Neural progenitor cell (in vitro differentiated cells): ENCODE results near the gene TTLL9. TPM values are rescaled to one million over a fixed set of nuclear protein-coding genes. Genes with fewer than 3 reads are reported as not detected.

Experiments used
- DNase-seq: peaks from one replicate; pipeline ENCODE4 v3.0.0-alpha.2; 2016; ENCODE audit warnings: low spot score
- H2AFZ ChIP-seq: fragments of 200-600 bp; sonication (generic); replicated peaks from 2 replicates; pipeline ENCODE4 v1.6.1; 2016; ENCODE audit warnings: antibody characterized with exemption
- H3F3A ChIP-seq: fragments of 200-600 bp; sonication (generic); 2 replicates; pipeline ENCODE4 v1.6.1; 2016; ENCODE audit warnings: antibody characterized with exemption, low read depth
- H3K27ac ChIP-seq: fragments of 200-600 bp; sonication (generic); 2 replicates; pipeline ENCODE4 v1.5.1; 2016; ENCODE audit warnings: mild to moderate bottlenecking
- H3K27me3 ChIP-seq: fragments of 200-600 bp; sonication (generic); 2 replicates; pipeline ENCODE4 v1.6.1; 2016; ENCODE audit warnings: mild to moderate bottlenecking, moderate library complexity
- H3K36me3 ChIP-seq: fragments of 200-600 bp; sonication (generic); 2 replicates; pipeline ENCODE4 v1.5.1; 2016
- H3K4me1 ChIP-seq: fragments of 200-600 bp; sonication (generic); 2 replicates; pipeline ENCODE4 v1.6.1; 2016; ENCODE audit warnings: mixed run types
- H3K4me2 ChIP-seq: fragments of 200-600 bp; sonication (generic); 2 replicates; pipeline ENCODE4 v1.6.1; 2016
- H3K4me3 ChIP-seq: fragments of 200-600 bp; sonication (generic); 2 replicates; pipeline ENCODE4 v1.5.1; 2016
- H3K79me2 ChIP-seq: fragments of 200-600 bp; sonication (generic); 2 replicates; pipeline ENCODE4 v1.6.1; 2016; ENCODE audit warnings: low read depth
- H3K9ac ChIP-seq: fragments of 200-600 bp; sonication (generic); 2 replicates; pipeline ENCODE4 v1.6.1; 2016
- H3K9me3 ChIP-seq: fragments of 200-600 bp; sonication (generic); 2 replicates; pipeline ENCODE4 v1.5.1; 2016; ENCODE audit warnings: low read depth
- H4K20me1 ChIP-seq: fragments of 200-600 bp; sonication (generic); 2 replicates; pipeline ENCODE4 v1.6.1; 2016; ENCODE audit warnings: low read depth
- H3K27ac Mint-ChIP-seq: 3 replicates; pipeline ENCODE4 v1.8.0; 2021; ENCODE audit warnings: mixed read lengths
- H3K27me3 Mint-ChIP-seq: 2 replicates; pipeline ENCODE4 v1.8.0; 2022; ENCODE audit warnings: low read depth, mild to moderate bottlenecking, inconsistent platforms, moderate library complexity, mixed read lengths; ENCODE audit not compliant: insufficient read depth
- H3K36me3 Mint-ChIP-seq: 3 replicates; pipeline ENCODE4 v1.8.0; 2021; ENCODE audit warnings: mixed read lengths
- H3K4me1 Mint-ChIP-seq: 3 replicates; pipeline ENCODE4 v1.8.0; 2021; ENCODE audit warnings: mixed read lengths
- H3K4me3 Mint-ChIP-seq: 3 replicates; pipeline ENCODE4 v1.8.0; 2021; ENCODE audit warnings: mild to moderate bottlenecking, moderate library complexity, mixed read lengths
- H3K9me3 Mint-ChIP-seq: 3 replicates; pipeline ENCODE4 v1.8.0; 2020; ENCODE audit warnings: mixed read lengths
- EZH2 ChIP-seq: fragments of 200-600 bp; sonication (generic); IDR thresholded peaks from 2 replicates; pipeline ENCODE4 v1.6.1; 2017; ENCODE audit warnings: antibody characterized with exemption, mild to moderate bottlenecking, moderate library complexity
- EZH2phosphoT487 ChIP-seq: fragments of 200-600 bp; sonication (generic); IDR thresholded peaks from 2 replicates; pipeline ENCODE4 v1.6.1; 2017; ENCODE audit warnings: antibody characterized with exemption
- total RNA-seq: library from RNA; depleted of rRNA; stranded (reverse); fragments of >200 nt; gene quantifications from 2 replicates; pipeline ENCODE4 v1.2.3, GENCODE V29; 2015; ENCODE audit warnings: low replicate concordance
- TF ChIP-seq, protein P1 (sequence below): fragments of 200-600 bp; sonication (generic); IDR thresholded peaks from 2 replicates; pipeline ENCODE4 v1.5.1; 2017; ENCODE audit warnings: antibody characterized with exemption, mild to moderate bottlenecking

TTLL9 gene
- total RNA-seq, 1 donor from 2014 or later: not detected

DNA sequence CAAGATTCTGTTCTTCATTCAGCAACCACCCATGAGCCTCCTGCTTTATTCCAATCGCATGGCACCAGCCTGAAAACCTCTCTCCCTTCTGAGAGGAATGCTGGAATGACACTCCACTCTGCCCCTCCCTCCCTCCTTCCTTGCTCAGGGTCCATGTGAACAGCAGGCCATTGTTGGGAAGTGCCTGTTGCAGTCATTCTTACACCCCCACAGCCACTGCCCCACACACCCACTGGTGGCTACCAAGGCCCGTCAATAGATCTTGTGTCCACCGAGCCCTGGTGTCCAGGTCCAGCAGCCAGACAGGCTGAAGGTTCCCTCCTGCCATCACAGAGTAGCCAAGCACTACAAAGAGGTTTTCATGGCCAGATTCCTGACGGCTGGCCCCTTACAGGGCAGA lies 74.9 kb downstream of the TTLL9 start:
- no peak overlapping the region for H3K4me2 ChIP-seq
- H3K4me1 ChIP-seq: no peaks in the 10 kb centered on the region
- no peak overlapping the region for H3K27ac Mint-ChIP-seq
- H3K79me2 ChIP-seq: peaks cover 25% of the 10 kb centered on the region
- no peak for DNase-seq
- no peak for TF ChIP-seq EZH2
- TF ChIP-seq EZH2phosphoT487: no peak
- TF ChIP-seq, protein P1, sequence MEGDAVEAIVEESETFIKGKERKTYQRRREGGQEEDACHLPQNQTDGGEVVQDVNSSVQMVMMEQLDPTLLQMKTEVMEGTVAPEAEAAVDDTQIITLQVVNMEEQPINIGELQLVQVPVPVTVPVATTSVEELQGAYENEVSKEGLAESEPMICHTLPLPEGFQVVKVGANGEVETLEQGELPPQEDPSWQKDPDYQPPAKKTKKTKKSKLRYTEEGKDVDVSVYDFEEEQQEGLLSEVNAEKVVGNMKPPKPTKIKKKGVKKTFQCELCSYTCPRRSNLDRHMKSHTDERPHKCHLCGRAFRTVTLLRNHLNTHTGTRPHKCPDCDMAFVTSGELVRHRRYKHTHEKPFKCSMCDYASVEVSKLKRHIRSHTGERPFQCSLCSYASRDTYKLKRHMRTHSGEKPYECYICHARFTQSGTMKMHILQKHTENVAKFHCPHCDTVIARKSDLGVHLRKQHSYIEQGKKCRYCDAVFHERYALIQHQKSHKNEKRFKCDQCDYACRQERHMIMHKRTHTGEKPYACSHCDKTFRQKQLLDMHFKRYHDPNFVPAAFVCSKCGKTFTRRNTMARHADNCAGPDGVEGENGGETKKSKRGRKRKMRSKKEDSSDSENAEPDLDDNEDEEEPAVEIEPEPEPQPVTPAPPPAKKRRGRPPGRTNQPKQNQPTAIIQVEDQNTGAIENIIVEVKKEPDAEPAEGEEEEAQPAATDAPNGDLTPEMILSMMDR: no peak
- no peaks in the 10 kb centered on the region for H3K9me3 Mint-ChIP-seq
- H4K20me1 ChIP-seq: peaks cover 8% of the 10 kb centered on the region
- H3K9ac ChIP-seq: no peak overlapping the region
- H3K4me1 Mint-ChIP-seq: no peaks in the 10 kb centered on the region
- H3K27me3 Mint-ChIP-seq: peaks cover 3% of the 10 kb centered on the region
- H3K36me3 ChIP-seq: peaks cover 13% of the 10 kb centered on the region
- H3K27me3 ChIP-seq: no peaks in the 10 kb centered on the region
- no peak overlapping the region for H2AFZ ChIP-seq
- H3K4me3 Mint-ChIP-seq: no peak overlapping the region
- peaks cover 7% of the 10 kb centered on the region for H3F3A ChIP-seq
- peaks cover 36% of the 10 kb centered on the region for H3K36me3 Mint-ChIP-seq
- no peaks in the 10 kb centered on the region for H3K9me3 ChIP-seq
- no peak overlapping the region for H3K27ac ChIP-seq
- no peak overlapping the region for H3K4me3 ChIP-seq

DNA sequence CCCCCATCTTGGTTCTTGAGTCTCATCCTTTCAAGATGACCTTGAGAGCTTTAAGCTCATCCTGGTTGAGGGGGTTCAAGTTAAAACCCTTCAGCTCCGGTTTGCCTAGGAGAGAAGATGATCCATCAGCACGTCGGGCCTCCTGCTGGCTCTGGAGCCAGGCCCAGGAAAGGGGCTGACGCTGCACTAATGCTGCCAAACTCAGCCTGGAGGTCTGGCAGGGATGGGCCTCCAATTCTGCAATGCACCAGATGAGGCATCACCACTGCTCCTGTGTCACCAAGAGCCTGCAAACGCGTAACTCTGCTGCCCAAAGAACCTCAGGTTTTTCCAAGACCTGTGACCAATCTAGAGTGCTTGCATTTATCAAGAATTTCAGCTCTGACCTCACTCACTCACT lies 75.4 kb downstream of the TTLL9 start:
- Histone ChIP-seq H4K20me1 (peaks cover 12% of the 10 kb centered on the region), H3K36me3 (peaks cover 13% of the 10 kb centered on the region), H3K4me1 (peaks cover 4% of the 10 kb centered on the region), H3K9me3 (no peaks in the 10 kb centered on the region), H3K4me2 (no peak overlapping the region), H3F3A (peaks cover 7% of the 10 kb centered on the region), H3K9ac (no peak overlapping the region), H2AFZ (no peak overlapping the region), H3K27me3 (no peaks in the 10 kb centered on the region), H3K27ac (no peak overlapping the region), H3K4me3 (no peak overlapping the region), H3K79me2 (peaks cover 30% of the 10 kb centered on the region)
- Mint-ChIP-seq H3K4me1 (peaks cover 4% of the 10 kb centered on the region), H3K4me3 (no peak overlapping the region), H3K27ac (no peak overlapping the region), H3K36me3 (peaks cover 36% of the 10 kb centered on the region), H3K9me3 (no peaks in the 10 kb centered on the region), H3K27me3 (peaks cover 3% of the 10 kb centered on the region)
- no peak for DNase-seq
- TF ChIP-seq, protein P1: no peak
- TF ChIP-seq EZH2phosphoT487 (no peak), EZH2 (no peak)

- H3K27me3 ChIP-seq: no peaks in the 10 kb centered on the region
- no peak overlapping the region for H3K4me2 ChIP-seq
- Mint-ChIP-seq H3K9me3 (no peaks in the 10 kb centered on the region), H3K4me3 (no peak overlapping the region), H3K36me3 (peaks cover 36% of the 10 kb centered on the region), H3K4me1 (peaks cover 11% of the 10 kb centered on the region), H3K27me3 (peaks cover 6% of the 10 kb centered on the region), H3K27ac (no peak overlapping the region)
- H3K4me1 ChIP-seq: peaks cover 7% of the 10 kb centered on the region
- H3F3A ChIP-seq: peaks cover 7% of the 10 kb centered on the region
- H3K9me3 ChIP-seq: no peaks in the 10 kb centered on the region
- no peak overlapping the region for H2AFZ ChIP-seq
- no peak overlapping the region for H3K27ac ChIP-seq
- H3K9ac ChIP-seq: no peak overlapping the region
- H3K4me3 ChIP-seq: no peak overlapping the region
- H3K79me2 ChIP-seq: peaks cover 40% of the 10 kb centered on the region
- peaks cover 13% of the 10 kb centered on the region for H3K36me3 ChIP-seq
- no peak for TF ChIP-seq EZH2
- TF ChIP-seq EZH2phosphoT487: no peak
- TF ChIP-seq, protein P1: no peak
- no peak for DNase-seq
- peaks cover 20% of the 10 kb centered on the region for H4K20me1 ChIP-seq
These were observed 77.6 kb downstream of the TTLL9 start for GRCh38 chr20:31948008-31948407.
